Liver (tissue), 9 donors: ENCODE results near the gene SPIN2A. TPM values are rescaled to one million over a fixed set of nuclear protein-coding genes. Genes with fewer than 3 reads are reported as not detected.
A peak's percentile ranks its signal among the peaks of the same experiment; 100 is the strongest.
"Not testable (repeated sequence)": the region's sequence is repeated elsewhere in the genome, so short reads cannot be mapped to it uniquely, and the experiment has no call there.

Experiments used
- DNase-seq: peaks from one replicate; pipeline ENCODE4 v3.0.0-alpha.2; 2017; ENCODE audit warnings: low spot score
- H3K27ac ChIP-seq, 2 donors: one replicate each; pipeline ENCODE4 v1.7.0; 2013; ENCODE audit warnings: inconsistent platforms in 2 of 2, low read length in 2 of 2, control low read depth in 1 of 2, low read depth in 1 of 2, mild to moderate bottlenecking in 1 of 2
- H3K27me3 ChIP-seq, 4 donors: one replicate each; pipeline versions ENCODE4 v1.6.1 to v1.7.0; 2013; ENCODE audit warnings: low read length in 3 of 4, inconsistent platforms in 1 of 4, mild to moderate bottlenecking in 1 of 4, moderate library complexity in 1 of 4; ENCODE audit not compliant: control insufficient read depth in 4 of 4, insufficient read depth in 4 of 4
- H3K36me3 ChIP-seq, 4 donors: one replicate each; pipeline versions ENCODE4 v1.6.1 to v1.7.0; 2013; ENCODE audit warnings: low read length in 3 of 4, mild to moderate bottlenecking in 3 of 4, low read depth in 1 of 4, moderate library complexity in 1 of 4; ENCODE audit not compliant: control insufficient read depth in 4 of 4, insufficient read depth in 3 of 4
- H3K4me1 ChIP-seq, 4 donors: one replicate each; pipeline versions ENCODE4 v1.6.1 to v1.7.0; 2013; ENCODE audit warnings: low read length in 3 of 4, mild to moderate bottlenecking in 3 of 4, moderate library complexity in 1 of 4; ENCODE audit not compliant: control insufficient read depth in 4 of 4, insufficient read depth in 4 of 4
- H3K4me3 ChIP-seq, 3 donors: one replicate each; pipeline versions ENCODE4 v1.6.1 to v1.7.0; 2013; ENCODE audit warnings: low read length in 3 of 3, control low read depth in 1 of 3, low read depth in 1 of 3, mild to moderate bottlenecking in 1 of 3
- H3K9ac ChIP-seq, 2 donors: one replicate each; pipeline ENCODE4 v1.7.0; 2013; ENCODE audit warnings: low read length in 2 of 2, mild to moderate bottlenecking in 2 of 2, moderate library complexity in 2 of 2, control low read depth in 1 of 2, low read depth in 1 of 2
- H3K9me3 ChIP-seq, 4 donors: one replicate each; pipeline versions ENCODE4 v1.6.1 to v1.7.0; 2013; ENCODE audit warnings: low read length in 3 of 4; ENCODE audit not compliant: control insufficient read depth in 4 of 4
- CTCF ChIP-seq: fragments of 150-350 bp; IDR thresholded peaks from 2 replicates; pipeline ENCODE4 v1.5.1; 2017; ENCODE audit warnings: improper control_type of control experiment, low read depth, low read length; ENCODE audit not compliant: missing input control
- EGR1 ChIP-seq, 2 donors: IDR thresholded peaks; 2 replicates each; pipeline ENCODE4 v1.6.1; 2016 to 2018; ENCODE audit warnings: antibody characterized with exemption in 2 of 2, low read depth in 2 of 2
- FOXA1 ChIP-seq: IDR thresholded peaks from 2 replicates; pipeline ENCODE4 v1.6.1; 2016; ENCODE audit warnings: antibody characterized with exemption
- FOXA2 ChIP-seq: IDR thresholded peaks from 2 replicates; pipeline ENCODE4 v1.6.1; 2016; ENCODE audit warnings: antibody characterized with exemption
- GABPA ChIP-seq, 2 donors: IDR thresholded peaks in 1 of 2; conservative IDR thresholded peaks in 1 of 2; 2 replicates each; pipeline ENCODE4 v1.6.1; 2016; ENCODE audit warnings: antibody characterized with exemption in 2 of 2, mild to moderate bottlenecking in 1 of 2, moderate library complexity in 1 of 2
- HNF4G ChIP-seq: IDR thresholded peaks from 2 replicates; pipeline ENCODE4 v1.6.1; 2016; ENCODE audit warnings: antibody characterized with exemption
- RAD21 ChIP-seq, 2 donors: IDR thresholded peaks; 2 replicates each; pipeline ENCODE4 v1.6.1; 2016; ENCODE audit warnings: antibody characterized with exemption in 2 of 2, mild to moderate bottlenecking in 2 of 2
- TAF1 ChIP-seq: conservative IDR thresholded peaks from 2 replicates; pipeline ENCODE4 v1.6.1; 2016; ENCODE audit warnings: antibody characterized with exemption, mild to moderate bottlenecking
- WGBS: extraction: QIAGEN DNeasy Blood & Tissue Kit; methylation state at CpG from one replicate; pipeline ENCODE4 v1.1.7; 2013; 5-methylcytosine and 5-hydroxymethylcytosine counted together
- polyA plus RNA-seq, 2 donors: library from polyadenylated mRNA; stranded (reverse) in 1 of 2; unstranded in 1 of 2; fragments of 200-250 nt in 1 of 2; fragments of >200 nt in 1 of 2; fragmentation: Nextera tagmentation in 1 of 2; extraction: Ambion mirVana in 1 of 2; gene quantifications; one replicate each; pipeline versions ENCODE4 v1.2.1 to v1.2.3, GENCODE V29; 2013 to 2015
- total RNA-seq, 2 donors: library from RNA; depleted of rRNA; stranded (reverse); fragments of >200 nt; gene quantifications; one replicate each; pipeline ENCODE4 v1.2.3, GENCODE V29; 2014
- TF ChIP-seq, protein P1 (sequence below): IDR thresholded peaks from 2 replicates; pipeline ENCODE4 v1.6.1; 2016; ENCODE audit warnings: antibody characterized with exemption, mild to moderate bottlenecking
- donor health status: healthy.
- donor health status: healthy.
- donor health status: healthy.
- donor health status: healthy.
- donor health status: healthy.

SPIN2A gene
- total and polyA plus RNA-seq, 4 donors: 0.15 to 0.54 (median 0.37) TPM

DNA sequence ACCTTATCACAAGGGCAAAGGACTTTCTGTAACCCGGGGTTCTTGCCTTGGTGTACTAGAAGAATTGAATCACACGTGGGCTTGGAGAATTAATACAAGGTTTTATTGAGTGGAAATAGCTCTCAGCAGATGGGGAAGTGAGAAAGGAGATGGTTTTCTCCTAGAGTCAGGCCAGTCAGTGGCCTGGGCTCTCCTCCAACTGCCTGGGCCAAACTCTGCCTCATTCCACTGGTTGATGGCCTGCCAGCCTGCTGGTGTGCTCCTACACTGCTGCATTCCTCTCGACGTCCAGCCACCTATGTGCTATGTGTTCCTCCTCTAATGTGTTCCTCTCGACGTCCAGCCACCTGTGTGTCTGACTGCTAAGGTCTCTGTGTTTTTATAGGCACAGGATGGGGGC lies 35.3 kb upstream of the SPIN2A start:
- Histone ChIP-seq H3K27me3 (no peaks in the 10 kb centered on the region), H3K4me1 (no peaks in the 10 kb centered on the region), H3K27ac (no peak overlapping the region), H3K9ac (no peak overlapping the region), H3K36me3 (no peaks in the 10 kb centered on the region), H3K9me3 (no peaks in the 10 kb centered on the region), H3K4me3 (no peak overlapping the region)
- WGBS: 80% methylated on average over 6 of the region's 6 CpGs
- DNase-seq: no peak
- TF ChIP-seq FOXA2: no peak
- TF ChIP-seq HNF4G: no peak

DNA sequence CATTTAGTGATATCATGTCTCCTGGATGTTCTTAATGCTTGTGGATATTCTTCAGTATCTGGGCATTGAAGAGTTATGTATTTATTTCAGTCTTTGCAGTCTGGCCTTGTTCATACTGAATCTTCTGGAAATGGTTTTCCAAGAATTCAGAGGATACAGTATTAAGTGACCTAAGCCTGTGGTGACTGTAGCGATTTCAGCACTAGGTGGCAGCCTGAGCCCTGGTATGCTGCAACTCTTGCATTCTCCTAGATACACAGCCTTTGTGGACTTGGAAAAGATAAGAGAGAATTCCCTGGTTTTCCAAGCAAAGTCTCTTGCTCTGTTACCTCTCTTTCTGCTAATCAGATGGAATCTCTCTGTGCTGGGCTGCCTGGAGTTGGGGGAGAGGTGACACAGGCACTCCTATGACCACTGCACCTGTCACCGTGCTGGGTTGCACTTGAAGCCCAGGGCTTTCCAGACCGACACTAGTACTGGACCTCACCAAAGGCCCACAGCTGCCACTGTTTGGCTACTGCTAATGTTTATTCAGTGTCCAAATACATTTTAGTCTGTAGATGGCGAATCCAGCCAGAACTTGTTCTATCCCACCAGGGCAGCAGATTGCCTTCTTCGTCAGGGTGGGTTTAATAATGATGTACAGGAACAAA lies 19.3 kb upstream of the SPIN2A start:
- WGBS: 84% methylated on average over 5 of the region's 5 CpGs
- H3K27me3 ChIP-seq: no peaks in the 10 kb centered on the region
- H3K36me3 ChIP-seq: no peaks in the 10 kb centered on the region
- TF ChIP-seq CTCF: peak; percentile 54
- TF ChIP-seq RAD21 (IDR thresholded peaks at IDR 0.05): peak; percentile 80 to 85
- TF ChIP-seq GABPA (IDR thresholded peaks at IDR 0.05 in 1 of 2, conservative IDR thresholded peaks at IDR 0.05 in 1 of 2): no peak
- H3K9ac ChIP-seq: no peak overlapping the region
- H3K9me3 ChIP-seq: peaks cover 0 to 3% (median 0%) of the 10 kb centered on the region in 4 donors
- H3K27ac ChIP-seq: no peak overlapping the region
- H3K4me3 ChIP-seq: no peak overlapping the region
- peaks cover 0 to 4% (median 0%) of the 10 kb centered on the region in 4 donors for H3K4me1 ChIP-seq
- no peak for DNase-seq

GRCh38 chrX:57155171-57155570 lies 18.0 kb upstream of the SPIN2A start:
- H3K4me1 ChIP-seq: peaks cover 0 to 4% (median 0%) of the 10 kb centered on the region in 4 donors
- no peak for DNase-seq
- WGBS: 82% methylated on average over 2 of the region's 2 CpGs
- H3K9me3 ChIP-seq: peaks cover 0 to 3% (median 0%) of the 10 kb centered on the region in 4 donors
- H3K4me3 ChIP-seq: no peak overlapping the region
- TF ChIP-seq, protein P1, sequence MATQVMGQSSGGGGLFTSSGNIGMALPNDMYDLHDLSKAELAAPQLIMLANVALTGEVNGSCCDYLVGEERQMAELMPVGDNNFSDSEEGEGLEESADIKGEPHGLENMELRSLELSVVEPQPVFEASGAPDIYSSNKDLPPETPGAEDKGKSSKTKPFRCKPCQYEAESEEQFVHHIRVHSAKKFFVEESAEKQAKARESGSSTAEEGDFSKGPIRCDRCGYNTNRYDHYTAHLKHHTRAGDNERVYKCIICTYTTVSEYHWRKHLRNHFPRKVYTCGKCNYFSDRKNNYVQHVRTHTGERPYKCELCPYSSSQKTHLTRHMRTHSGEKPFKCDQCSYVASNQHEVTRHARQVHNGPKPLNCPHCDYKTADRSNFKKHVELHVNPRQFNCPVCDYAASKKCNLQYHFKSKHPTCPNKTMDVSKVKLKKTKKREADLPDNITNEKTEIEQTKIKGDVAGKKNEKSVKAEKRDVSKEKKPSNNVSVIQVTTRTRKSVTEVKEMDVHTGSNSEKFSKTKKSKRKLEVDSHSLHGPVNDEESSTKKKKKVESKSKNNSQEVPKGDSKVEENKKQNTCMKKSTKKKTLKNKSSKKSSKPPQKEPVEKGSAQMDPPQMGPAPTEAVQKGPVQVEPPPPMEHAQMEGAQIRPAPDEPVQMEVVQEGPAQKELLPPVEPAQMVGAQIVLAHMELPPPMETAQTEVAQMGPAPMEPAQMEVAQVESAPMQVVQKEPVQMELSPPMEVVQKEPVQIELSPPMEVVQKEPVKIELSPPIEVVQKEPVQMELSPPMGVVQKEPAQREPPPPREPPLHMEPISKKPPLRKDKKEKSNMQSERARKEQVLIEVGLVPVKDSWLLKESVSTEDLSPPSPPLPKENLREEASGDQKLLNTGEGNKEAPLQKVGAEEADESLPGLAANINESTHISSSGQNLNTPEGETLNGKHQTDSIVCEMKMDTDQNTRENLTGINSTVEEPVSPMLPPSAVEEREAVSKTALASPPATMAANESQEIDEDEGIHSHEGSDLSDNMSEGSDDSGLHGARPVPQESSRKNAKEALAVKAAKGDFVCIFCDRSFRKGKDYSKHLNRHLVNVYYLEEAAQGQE: no peak
- TF ChIP-seq TAF1 (no peak), CTCF (no peak), FOXA1 (no peak), EGR1 (IDR thresholded peaks at IDR 0.05; ENCODE audit: low read depth in 2 of 2) (no peak), FOXA2 (no peak)
- no peaks in the 10 kb centered on the region for H3K36me3 ChIP-seq
- H3K27ac ChIP-seq: no peak overlapping the region
- H3K27me3 ChIP-seq: no peaks in the 10 kb centered on the region
- H3K9ac ChIP-seq: no peak overlapping the region

DNA sequence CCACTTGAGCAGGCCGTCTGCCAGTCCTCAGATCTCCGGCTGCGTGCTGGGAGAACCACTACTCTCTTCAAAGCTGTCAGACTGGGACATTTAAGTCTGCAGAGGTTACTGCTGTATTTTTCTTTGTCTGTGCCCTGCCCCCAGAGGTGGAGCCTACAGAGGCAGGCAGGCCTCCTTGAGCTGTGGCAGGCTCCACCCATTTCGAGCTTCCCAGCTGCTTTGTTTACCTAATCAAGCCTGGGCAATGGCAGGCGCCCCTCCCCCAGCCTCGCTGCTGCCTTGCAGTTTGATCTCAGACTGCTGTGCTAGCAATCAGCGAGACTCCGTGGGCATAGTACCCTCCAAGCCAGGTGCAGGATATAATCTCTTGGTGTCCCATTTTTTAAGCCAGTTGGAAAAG lies 15.0 kb upstream of the SPIN2A start:
- H3K4me1 ChIP-seq, DNase-seq, H3K27me3 ChIP-seq, H3K36me3 ChIP-seq, H3K27ac ChIP-seq, H3K9ac ChIP-seq, H3K9me3 ChIP-seq, H3K4me3 ChIP-seq: not testable (repeated sequence)
- WGBS: 94% methylated on average over 8 of the region's 8 CpGs
